HG03135 (cell line): ENCODE data around the gene SHROOM4.

ENCODE experiments used
- ATAC-seq: cut with Tn5 transposase; IDR thresholded peaks from one replicate; pipeline ENCODE4 v1.9.1; 2021; ENCODE audit warnings: mild to moderate bottlenecking, moderate library complexity; ENCODE audit not compliant: unreplicated experiment

The SHROOM4 gene, protein sequence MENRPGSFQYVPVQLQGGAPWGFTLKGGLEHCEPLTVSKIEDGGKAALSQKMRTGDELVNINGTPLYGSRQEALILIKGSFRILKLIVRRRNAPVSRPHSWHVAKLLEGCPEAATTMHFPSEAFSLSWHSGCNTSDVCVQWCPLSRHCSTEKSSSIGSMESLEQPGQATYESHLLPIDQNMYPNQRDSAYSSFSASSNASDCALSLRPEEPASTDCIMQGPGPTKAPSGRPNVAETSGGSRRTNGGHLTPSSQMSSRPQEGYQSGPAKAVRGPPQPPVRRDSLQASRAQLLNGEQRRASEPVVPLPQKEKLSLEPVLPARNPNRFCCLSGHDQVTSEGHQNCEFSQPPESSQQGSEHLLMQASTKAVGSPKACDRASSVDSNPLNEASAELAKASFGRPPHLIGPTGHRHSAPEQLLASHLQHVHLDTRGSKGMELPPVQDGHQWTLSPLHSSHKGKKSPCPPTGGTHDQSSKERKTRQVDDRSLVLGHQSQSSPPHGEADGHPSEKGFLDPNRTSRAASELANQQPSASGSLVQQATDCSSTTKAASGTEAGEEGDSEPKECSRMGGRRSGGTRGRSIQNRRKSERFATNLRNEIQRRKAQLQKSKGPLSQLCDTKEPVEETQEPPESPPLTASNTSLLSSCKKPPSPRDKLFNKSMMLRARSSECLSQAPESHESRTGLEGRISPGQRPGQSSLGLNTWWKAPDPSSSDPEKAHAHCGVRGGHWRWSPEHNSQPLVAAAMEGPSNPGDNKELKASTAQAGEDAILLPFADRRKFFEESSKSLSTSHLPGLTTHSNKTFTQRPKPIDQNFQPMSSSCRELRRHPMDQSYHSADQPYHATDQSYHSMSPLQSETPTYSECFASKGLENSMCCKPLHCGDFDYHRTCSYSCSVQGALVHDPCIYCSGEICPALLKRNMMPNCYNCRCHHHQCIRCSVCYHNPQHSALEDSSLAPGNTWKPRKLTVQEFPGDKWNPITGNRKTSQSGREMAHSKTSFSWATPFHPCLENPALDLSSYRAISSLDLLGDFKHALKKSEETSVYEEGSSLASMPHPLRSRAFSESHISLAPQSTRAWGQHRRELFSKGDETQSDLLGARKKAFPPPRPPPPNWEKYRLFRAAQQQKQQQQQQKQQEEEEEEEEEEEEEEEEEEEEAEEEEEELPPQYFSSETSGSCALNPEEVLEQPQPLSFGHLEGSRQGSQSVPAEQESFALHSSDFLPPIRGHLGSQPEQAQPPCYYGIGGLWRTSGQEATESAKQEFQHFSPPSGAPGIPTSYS (N-terminal part only)

DNA sequence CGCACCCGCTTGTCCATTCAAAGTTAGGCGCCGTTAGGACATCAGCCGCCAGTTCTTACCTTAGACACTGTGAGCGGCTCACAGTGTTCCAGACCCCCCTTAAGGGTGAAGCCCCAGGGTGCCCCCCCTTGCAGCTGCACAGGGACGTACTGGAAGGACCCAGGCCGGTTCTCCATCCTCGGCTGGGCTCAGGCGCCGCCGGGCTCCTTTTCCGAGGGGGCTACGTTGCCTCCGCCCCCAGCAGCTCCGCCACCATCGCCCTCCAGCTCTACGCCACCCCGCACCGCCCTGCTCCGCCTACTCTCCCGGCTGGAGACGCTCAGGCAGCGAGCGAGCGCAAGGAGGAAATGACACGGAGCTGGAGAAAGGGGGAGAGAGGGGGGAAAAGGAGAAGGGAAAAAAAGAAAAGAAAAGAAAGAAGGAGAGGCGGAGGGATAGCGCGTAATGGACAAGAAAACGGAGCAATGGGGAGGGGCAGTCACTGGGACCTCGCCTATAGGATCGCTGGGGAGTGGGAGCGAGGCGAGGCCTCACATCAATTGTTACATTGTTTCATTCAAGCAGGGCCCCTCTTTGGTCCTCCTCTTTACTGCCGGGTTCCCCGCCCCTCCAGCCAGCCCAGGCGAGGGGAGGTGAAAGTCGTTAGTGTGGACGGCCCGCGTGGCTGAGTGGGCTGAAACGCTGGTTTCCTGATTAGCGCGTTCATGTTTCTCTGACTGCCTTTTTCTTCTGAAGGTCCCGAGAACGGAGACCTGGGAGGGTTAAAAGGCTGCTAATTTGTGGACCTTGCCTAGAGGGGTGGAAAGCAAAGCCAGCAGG is at the start of gene SHROOM4:
SHROOM4 (minus strand) TSS at position 352 of the 819 bp plus-strand sequence; CDS start at position 176, 176 bp downstream.
- ATAC-seq, result no peak

DNA sequence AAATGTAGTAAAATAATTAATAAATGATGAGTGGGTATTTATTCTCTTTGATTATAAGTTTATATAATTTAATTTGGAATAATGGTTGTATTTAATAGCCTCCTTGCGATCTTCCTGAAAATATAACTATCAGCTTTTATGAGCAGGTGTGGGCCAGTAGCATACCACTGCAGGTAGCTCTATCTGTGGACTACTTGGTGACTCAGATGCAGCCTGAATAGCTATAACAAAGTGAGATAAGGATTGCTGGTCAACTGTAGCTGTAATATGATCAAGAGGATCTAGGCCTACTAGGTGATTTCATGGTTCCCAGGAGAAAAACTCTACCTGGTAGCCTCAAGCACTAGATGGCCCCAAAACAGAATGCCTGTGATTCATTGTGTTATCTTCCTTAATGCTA is 49.5 kb upstream of the SHROOM4 start:
- no peak for ATAC-seq

DNA sequence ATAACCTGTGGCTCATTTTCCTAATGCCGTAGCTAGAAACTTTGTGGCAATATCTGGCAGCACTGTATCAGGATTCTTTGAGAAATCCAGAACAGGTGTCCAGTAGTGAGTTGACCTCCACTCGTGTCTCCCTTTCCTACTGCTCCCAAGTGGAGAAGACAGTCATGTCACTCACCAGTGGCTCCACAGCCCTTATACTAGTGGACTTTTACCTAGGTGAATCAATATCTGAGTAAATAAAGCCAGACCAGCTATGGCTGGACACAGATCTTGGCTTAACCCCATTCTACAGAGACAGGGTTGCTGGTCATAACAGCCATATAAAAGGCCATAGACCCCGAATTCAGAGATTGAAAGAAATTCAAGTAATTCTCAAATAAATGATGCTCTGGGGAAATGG is 46.5 kb upstream of the SHROOM4 start:
- no peak for ATAC-seq

DNA sequence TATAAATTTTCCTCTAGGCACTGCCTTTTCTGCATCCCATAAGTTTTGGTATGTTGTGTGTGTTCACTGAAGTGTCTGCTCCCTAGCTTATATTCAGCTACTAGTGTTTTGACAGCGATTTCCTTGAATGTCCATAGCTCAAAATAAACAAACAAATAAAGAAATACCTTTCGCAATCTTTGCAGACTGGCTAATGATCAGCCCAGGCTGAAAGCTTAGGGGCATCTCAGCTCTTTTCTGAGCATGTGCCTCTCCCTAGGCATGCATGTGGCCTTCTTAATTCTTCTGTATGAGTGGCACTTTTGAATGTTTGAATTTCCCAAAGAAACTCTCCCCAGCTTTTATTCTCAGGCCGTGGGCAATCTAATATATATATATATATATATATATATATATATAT is 44.6 kb upstream of the SHROOM4 start:
- ATAC-seq, result no peak

DNA sequence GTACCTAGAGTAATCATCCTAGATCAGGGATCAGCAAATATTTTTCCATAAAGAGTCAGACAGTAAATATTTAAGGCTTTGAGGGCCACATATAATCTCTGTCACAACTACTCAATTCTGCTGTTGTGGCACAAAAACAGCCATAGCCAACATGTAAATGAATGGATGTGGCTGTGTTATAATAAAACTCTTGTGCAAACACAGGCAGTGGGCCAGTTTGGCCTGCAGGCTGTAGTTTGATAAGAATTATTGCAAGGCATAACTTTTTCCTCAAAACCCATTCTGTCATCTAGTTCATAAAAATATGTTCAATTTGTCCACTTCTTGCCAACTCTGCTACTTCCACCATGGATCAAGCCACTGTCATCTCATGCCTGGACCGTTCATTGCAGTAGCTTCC is 39.4 kb upstream of the SHROOM4 start:
- ATAC-seq, result no peak

DNA sequence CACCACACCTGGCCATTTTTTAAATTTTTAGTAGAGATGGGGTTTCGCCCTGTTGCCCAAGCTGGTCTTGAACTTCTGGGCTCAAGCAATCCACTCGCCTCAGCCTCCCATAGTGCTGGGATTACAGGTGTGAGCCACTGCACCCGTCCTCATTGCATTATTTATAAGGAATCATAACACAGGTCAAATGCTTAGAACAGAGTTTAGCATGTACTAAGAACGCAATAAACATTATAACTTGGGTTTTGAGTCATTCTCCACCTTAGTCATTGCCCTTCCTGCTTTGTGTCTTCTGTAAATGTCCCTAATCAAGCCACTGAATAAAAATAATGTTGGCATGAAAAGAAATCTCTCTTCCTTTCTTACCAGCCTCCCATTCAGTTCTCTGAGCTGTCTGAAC is 38.5 kb upstream of the SHROOM4 start:
- no peak for ATAC-seq

DNA sequence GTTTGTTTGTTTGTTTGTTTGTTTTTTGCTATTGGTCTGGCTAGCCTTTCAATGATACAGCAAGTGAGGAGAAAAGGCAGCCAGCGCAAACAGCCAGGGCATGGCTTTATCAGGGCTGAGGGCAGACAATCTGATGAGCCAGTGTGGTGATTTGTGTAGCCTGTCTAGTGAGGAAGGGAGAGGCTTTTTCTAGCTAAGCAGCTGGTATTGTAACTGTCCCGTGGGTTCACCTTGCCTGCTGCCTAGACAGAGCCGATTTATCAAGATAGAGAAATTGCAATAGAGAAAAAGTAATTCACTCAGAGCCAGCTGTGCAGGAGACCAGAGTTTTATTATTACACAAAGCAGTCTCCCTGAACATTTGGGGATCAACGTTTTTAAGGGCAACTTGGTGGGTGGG is 28.2 kb upstream of the SHROOM4 start:
- no peak for ATAC-seq

DNA sequence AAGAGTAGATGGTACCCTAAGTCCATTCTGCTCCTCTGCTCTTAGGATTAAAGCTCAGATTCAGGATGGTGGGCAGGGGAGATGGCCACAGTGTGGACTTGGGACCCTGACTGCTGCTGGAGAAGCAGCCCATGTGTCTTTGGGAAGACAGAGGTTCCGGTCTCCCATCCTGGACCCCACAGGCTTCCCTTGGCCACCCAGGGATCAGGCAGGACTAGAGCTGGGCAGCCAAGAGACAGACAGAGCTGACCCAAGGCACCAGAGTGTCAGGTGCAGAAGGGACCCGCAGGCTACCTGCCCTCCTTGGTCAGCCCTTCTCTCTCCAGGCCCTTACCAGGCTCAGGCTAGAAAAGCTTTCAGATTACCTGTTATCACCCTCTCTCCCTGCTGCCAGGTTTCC is 25.7 kb upstream of the SHROOM4 start:
- ATAC-seq, result no peak

DNA sequence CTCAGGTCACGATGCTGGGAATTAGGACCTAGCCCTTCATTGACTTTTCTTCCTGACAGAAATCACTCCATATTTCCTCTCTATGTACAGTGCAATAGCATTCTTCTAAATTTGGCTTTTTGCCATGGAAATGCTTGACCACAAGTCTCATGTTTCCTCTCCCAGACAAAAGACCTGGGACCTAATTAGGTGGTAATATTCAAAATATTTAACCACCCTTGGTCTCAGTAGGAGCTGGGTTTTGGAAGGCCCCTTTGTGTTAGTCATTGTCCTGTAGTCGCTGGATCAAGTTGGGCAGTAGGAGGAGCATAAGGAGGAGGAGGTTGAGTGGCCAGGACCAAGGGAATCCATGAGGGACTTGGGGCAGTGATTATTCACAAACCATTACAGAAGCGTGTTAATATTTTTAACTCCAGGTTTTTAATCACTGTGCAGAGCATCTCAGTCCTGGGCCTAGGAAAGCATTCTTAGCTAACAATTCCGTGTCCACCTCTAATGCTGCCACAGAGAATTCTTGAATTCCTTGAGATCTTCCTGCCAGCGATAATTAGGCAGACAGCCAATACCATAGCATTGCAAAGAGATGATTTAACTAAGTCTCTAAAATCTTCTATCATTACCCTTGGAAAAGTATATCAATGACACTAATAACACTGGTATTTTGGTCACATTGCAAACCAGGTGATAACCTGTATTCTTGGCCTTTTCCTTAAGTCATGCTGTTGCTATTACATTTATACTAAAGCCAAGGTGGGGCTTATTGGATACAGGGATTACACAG is 25.0 kb upstream of the SHROOM4 start:
- no peak for ATAC-seq

DNA sequence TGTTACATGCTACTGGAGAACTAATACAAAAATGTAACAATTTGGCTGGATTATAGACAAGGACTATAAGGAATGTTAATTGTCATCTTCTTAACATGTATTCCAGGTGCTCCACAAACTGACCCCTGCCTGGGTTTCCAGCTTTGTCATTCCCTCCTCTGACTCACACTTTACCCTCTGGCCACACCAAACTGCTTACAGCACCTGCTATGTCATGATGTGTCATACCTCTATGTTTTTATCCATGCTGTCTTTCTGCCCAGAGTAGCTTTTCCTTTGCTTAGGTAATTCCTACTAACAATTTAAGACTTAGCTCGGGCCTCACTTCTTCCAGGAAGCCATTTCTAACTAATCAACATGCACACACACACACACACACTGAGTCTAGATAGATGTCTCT is 14.0 kb upstream of the SHROOM4 start:
- no peak for ATAC-seq

DNA sequence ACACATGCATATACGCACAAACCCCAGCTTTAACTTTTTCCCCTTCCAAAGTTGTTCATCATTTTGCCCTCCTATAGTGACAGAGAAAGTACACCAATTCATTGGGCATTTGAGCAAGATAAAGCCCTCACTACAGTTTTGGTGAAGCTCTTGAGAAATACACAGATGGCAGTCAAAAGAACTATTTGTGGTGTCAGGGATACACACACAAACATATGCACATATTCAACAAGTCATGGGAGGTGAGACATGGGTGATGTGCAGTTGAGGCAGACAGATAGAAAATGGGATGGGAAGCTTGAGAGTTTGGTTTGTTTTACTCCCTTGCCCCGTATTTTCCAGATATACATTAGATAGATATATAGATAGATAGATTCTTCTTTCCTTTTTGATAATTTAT is 11.8 kb upstream of the SHROOM4 start:
- no peak for ATAC-seq

DNA sequence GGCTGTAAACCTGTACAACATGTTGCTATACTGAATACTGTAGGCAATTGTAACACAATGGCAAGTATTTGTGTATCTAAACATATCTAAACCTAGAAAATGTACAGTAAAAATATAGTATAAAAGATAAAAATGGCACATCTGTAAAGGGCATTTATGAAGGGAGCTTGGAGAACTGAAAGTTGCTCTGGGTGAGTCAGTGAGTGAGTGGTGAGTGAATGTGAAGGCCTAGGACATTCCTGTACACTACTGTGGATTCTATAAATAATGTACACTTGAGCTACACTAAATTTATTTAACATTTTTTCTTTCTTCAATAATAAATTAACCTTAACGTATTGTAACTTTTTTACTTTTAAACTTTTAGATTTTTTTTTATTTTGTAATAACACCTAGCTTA is 5.0 kb upstream of the SHROOM4 start:
- ATAC-seq, result no peak

DNA sequence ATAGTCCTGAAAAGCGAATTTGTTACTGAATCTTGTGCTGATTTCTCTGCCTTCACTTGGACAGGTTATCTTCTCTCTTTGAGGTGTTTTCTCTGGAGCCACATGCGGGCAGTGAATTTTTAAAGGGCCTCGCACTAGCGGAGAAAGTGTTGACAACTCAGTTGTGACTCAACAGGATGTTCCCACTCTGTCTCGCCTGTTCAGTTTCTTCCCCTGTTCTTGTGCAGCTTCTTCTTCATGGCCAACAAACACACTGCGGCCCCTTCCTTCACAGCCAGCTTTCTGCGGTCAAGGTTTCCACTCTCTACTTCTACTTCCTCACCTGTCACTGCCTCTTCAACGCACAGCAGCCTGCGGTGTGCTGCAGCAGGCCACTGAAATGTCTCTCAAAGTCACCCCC is 1.1 kb upstream of the SHROOM4 start:
- no peak for ATAC-seq

DNA sequence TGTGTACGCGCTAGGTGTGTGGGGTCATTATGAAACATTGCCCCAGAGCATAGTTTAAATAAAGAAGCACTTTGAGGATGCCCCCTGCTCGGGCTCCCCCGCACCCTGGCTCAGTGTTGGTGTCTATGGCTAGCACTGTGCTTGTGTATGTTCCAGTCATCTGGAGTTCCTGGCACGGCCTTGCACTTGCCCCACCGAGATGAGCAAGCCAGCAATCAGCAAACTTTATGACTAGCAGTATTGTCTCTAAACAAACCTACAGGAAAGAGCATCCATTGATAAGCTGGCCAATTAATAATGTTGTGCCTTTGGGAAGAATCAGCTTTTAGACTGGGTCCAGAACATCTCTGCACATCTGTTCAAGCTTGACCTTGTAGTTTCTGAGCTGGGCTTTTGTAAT is 707 bp upstream of the SHROOM4 start:
- ATAC-seq, result no peak

DNA sequence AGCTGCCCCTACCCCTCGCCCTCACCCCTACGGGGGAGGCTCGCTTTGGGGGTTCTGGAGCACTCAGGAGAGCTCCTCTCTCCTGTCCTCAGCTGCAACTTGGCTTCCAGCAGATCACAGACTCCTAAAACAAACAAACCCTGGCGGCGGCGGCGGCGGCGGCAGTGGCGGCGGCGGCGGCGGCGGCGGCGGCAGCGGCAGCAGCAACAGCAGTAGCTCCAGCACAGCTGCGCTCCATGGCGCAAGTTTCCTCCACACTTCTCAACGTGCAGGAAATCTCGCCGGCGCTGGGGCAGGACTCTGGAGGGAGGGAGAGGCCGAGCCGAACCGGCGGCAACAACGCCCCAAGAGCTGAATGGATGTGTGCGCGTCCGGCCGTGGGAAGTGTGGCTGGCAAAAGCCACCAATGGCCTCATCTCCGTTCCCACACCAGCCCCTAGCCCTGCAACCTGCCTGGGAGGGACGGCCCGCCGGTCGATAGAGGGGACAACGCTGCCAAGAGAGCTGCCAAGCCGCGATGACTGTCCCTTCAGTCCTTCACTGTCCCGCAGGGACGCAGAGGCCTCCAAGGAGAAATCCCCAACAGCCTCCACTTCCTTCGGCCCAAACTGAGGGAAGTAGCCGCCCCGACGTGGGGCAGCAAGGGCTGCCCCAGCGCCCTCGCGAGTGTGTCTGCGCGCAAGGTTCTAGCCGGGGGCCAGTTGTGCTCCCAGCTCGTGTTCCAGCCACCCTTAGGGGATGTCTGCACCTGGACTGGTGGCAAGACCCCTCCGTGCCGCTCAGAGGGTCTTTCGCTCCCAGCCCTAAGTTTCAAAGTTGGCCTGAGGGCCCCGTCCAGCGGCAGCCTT is 775 bp downstream of the SHROOM4 start:
- no peak for ATAC-seq

DNA sequence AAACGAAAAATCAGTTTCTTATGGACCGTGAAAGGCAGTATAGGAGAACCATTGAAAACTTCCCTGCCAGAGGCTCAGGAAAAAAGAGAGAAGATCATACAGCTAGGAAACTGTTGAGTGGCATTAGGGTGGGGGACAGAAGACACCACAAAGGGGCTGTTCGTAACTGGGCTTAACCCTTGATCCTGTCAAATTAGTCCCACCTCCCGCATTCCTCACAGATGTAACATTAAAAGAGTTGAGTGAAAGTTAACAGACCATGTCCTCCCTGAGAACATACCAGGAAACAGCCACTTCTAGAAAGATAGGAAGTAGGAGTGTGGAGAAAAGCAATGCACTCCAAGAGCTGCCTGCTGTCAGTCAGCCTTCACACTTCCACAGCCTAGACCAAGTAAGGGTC is 8.7 kb downstream of the SHROOM4 start:
- ATAC-seq, result no peak

DNA sequence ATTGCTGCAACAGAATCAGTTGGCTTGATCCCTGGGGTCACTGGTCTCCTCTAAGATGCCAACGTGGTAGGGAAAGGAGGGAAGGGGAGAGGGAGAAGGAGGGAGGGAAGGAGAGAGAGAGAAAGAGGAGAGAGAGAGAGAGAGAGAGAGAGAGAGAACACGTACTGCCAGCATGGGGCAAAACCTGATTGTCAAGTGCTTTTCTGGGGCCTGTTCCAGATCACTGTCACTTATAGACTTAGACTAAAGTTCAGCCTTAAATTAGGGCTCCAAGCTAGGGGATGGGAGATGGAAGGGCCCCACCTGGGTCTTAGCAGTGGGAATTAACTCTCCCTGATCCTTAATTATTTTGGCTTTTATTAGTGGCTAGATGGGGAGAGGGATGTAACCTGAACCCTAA is 12.9 kb downstream of the SHROOM4 start:
- no peak for ATAC-seq

DNA sequence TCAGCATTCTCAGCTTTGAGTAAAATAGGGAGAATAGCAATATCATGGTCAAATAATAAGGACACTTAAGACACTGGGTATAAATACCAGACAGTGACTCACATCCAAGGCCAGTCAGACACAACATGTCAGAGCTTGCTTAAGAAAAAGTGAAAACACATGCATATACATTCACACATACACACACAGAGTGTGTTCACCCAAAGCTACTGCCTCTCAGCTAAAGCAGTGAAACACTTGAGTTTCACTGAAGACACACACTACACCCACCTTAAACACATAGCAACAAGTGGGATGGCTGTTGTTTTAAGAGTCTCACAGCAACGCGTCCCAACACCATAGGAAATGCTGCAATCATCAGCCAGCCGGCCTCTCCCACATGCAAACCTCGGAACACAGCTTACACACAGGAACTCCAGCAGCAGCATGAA is 14.4 kb downstream of the SHROOM4 start:
- ATAC-seq, result no peak

DNA sequence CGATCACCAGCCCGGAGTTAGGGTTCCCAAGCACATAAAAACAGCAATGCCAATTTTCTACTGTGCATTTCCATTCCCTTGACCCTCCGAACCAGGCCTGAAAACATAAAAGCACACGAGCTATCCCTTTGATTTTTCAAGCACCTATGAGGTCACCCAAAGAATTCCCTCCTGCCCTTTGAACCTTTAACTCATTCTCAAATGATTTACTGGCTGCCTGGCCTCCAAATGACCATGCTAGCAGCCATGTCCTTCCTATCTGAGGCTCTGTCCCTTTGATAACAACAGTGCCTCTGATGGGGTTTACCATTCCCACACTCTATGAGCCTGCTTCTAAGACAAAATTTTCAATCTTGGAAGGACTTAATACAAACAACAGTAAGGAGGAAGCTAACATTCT is 15.2 kb downstream of the SHROOM4 start:
- ATAC-seq, result no peak
